HG03378 (cell line): ENCODE data around the gene OXA1L.
"Not testable (repeated sequence)": the region's sequence is repeated elsewhere in the genome, so short reads cannot be mapped to it uniquely, and the experiment has no call there.

ENCODE experiments used
- ATAC-seq: cut with Tn5 transposase; IDR thresholded peaks from one replicate; pipeline ENCODE4 v1.9.1; 2021; ENCODE audit warnings: mild to moderate bottlenecking, moderate library complexity; ENCODE audit not compliant: unreplicated experiment

OXA1L gene

DNA sequence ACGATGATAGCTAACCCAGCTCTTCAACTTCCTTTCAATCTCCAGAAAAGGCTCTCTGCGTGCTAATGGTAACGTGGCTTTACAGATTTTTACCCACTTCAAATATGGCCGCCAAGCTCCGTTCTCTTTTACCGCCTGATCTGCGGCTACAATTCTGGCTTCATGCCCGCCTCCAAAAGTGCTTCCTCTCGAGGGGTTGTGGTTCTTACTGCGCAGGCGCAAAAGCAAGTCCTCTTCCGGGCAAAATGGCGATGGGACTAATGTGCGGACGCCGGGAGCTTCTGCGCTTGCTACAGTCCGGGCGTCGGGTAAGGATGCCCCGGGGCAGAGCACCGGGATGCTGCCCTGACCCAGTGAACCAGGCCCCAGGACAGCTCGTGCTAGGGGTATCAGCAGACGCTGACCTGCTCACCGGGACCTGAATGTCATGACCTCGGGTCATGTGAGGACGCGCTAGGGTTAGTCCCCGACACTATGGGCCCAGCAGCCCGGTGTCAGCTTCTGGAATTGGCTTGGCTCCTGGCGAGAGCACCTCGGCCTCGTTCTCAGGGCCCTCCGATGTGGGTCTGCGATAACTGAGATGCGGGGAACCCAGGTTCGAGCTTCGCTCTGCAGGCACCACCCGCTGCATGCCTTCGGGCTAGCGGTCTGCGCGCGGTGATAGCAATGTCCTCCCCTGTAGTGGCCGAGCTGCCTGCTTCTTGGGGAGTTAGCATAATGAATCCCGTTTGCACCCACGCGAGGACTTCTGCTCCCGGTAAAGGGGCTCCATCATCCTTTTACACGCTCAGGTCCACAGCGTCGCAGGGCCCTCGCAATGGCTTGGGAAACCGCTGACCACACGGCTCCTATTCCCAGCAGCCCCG lies at the start of gene OXA1L:
OXA1L (plus strand) TSS at position 232 of the 866 bp plus-strand sequence; CDS start at position 246, 14 bp downstream.
- peak; percentile 79 for ATAC-seq

DNA sequence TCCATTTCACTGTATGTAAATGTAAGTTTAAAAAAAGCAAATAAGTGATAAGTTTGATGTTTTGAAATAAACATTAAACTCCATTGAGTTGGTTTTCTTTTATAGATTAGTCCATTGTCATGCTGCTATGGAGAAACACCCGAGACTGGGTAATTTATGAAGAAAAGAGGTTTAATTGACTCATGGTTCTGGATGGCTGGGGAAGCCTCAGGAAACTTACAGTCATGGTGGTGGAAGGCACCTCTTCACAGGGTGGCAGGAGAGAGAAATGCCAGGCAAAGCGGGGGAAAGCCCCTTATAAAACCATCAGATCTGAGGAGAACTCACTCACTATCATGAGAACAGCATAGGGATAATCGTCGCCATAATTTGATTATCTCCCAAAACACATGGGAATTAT lies 48.4 kb upstream of the OXA1L start:
- ATAC-seq, result no peak

DNA sequence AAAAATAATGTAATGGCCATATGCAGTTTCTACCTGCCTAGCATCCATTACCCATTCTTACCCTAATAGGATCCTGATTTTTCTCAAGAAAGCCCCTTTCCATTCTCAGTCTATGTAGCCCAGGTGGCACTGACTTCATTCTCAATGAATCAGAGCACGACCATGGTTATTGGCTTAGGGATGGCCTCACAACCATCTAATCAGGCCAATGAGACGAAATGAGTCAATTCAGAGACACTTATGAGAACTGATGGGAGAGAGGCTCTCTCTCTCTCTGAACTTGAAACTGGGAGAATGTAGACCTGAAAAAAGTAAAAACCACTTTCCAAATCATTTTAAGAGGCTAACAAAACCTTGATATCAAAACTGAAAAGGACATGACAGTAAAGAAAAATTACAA lies 45.3 kb upstream of the OXA1L start:
- ATAC-seq, result no peak

DNA sequence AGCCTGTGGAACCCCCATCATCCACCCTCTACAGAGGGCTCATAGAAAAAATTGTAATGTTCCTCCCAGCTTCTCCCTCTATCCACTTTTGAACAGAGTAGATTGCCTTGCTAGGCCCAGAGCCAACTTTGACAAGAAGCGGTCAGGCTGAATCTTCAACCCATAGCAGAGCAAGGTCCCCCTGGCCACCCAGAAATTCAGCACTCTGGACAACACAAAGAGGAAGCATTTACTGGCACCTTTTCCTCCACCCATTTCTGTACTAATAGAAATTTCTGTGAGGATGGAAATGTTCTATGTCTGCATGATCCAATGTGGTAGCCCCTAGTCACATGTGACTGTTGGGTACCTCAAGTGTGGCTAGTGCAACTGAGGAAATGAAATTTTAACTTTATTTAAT lies 42.7 kb upstream of the OXA1L start:
- ATAC-seq, result no peak

DNA sequence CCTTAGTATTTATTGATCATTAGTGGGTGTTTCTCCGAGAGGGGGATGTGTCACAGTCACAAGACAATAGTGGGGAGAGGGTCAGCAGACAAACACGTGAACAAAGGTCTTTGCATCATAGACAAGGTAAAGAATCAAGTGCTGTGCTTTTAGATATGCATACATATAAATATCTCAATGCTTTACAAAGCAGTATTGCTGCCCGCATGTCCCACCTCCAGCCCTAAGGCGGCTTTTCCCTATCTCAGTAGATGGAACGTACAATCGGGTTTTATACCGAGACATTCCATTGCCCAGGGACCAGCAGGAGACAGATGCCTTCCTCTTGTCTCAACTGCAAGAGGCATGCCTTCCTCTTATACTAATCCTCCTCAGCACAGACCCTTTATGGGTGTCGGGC lies 41.6 kb upstream of the OXA1L start:
- ATAC-seq, result not testable (repeated sequence)

DNA sequence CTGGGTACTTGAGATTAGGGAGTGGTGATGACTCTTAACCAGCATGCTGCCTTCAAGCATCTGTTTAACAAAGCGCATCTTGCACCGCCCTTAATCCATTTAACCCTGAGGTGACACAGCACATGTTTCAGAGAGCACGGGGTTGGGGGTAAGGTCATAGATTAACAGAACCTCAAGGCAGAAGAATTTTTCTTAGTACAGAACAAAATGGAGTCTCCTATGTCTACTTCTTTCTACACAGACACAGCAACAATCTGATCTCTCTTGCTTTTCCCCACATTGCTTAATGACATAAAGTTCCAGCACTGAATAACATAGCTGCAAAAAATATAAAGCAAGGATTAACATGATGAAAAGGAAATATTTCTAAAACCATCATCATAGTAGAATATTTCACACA lies 41.1 kb upstream of the OXA1L start:
- not testable (repeated sequence) for ATAC-seq

DNA sequence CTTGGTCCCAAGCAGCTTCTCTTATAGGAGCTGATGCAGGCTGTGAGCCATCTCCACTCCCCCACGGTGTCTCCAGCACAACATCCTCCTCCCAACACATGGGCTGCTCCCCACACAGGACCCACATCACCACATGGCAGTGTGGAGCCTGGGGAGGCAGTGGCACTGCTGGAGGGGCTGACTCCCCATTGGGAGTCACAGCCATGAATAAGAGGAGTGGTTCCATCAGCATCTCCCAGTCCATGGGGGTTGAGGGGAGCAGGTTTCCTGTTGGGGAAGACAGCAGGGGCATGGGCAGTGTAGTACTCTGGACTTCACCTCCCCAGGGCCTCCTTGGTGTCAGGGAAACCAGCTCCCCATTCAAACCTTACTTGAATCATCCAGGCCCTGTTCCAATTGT lies 40.5 kb upstream of the OXA1L start:
- ATAC-seq, result no peak

DNA sequence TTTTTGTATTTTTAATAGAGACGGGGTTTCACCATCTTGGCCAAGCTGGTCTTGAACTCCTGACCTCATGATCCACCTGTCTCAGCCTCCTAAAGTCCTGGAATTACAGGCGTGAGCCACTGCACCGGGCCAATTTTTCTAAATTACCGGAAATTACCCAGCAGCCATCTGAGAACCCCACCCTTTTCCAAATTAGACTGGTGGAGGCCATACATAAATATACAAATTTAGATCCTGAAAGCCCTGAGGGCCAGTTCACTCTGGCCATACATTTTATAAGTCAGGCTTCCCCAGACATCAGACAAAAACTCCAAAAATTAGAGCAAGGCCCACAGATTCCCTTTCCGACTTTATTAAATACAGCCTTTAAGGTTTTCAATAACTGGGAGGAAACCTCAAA lies 34.4 kb upstream of the OXA1L start:
- ATAC-seq, result not testable (repeated sequence)

DNA sequence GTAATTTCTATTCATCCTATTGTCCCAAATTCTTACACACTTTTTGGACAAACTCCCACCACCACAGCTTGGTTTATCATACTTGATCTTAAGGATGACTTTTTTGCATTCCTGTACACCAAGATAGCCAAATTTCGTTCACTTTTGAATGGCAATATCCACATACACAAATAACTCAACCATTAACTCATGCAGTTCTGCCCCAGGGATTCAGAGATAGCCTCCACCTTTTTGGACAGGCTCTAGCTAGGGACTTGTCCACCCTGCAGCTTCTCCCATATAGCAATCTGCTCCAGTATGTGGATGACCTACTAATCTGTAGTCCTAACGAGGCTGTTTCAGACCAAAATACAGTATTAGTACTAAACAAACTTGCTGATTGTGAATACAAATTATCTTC lies 32.7 kb upstream of the OXA1L start:
- no peak for ATAC-seq

DNA sequence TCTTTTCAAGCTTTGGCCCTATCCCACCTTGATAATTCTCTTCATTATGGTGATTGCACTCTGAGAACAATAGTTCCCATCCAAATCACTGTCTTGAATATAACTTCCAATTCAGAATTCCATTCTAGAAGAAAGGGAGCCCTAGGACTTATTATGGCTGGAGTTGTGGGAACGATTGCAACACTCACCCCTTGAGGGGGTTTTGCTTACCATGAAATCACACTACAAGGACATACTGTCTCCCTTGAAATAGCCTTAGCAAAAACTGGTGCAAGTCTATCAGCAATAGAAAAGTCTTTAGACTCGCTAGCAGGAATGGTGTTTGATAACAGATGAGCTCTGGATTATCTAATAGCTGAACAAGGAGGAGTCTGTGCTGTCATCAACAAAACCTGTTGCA lies 31.4 kb upstream of the OXA1L start:
- ATAC-seq, result no peak

DNA sequence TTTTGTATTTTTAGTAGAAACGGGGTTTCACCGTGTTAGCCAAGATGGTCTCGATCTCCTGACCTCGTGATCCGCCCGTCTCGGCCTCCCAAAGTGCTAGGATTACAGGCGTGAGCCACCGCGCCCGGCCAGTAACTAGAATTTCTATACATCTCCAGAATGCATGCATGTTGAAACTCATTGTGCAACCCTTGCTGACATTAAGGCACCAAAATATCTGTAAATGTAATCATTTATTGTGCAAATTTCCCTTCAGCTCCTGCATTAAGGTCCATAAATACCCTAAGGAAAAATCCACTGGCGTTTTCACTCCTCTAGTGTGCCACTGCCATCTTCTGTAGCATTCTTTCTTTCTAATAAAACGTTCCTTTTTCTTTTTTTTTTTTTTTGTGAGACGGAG lies 30.1 kb upstream of the OXA1L start:
- ATAC-seq, result not testable (repeated sequence)

DNA sequence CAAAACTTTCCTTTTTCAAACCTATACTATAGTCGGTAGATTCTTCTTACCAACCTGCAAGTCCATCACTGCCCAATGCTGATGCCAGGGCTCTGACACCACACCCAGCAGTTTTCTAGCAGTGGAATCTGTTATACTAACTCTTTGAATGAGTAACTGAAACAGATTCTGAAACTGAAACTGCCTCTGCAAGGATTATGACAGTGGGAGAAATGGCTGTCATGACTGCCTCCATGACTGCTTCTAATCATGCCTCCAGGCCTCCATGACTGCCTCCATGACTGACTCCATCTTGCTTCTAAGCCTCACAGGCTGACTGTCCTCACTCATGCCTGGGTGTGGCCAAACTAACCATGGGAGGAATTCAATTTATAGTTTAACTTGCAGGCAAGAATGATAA lies 29.4 kb upstream of the OXA1L start:
- ATAC-seq, result peak; percentile 84

DNA sequence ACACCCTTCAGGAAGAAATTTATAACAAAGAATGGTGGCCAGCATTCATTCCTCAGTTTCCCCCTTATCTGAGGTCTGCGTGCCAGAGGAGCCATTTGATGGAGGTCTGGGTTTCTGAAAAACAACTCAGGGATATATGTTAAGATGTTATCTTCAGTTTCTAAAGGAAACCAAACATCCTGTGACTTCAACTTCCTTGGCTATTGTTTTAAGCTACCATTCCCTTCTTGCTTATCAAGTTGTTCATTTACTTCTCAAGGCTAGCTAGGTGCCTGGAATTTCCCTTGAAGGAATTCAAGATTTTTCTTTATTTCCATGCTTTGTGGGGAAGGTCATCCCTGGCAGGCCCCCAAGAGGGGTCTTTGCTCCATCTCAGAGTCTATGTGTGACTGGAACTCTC lies 27.1 kb upstream of the OXA1L start:
- ATAC-seq, result no peak

DNA sequence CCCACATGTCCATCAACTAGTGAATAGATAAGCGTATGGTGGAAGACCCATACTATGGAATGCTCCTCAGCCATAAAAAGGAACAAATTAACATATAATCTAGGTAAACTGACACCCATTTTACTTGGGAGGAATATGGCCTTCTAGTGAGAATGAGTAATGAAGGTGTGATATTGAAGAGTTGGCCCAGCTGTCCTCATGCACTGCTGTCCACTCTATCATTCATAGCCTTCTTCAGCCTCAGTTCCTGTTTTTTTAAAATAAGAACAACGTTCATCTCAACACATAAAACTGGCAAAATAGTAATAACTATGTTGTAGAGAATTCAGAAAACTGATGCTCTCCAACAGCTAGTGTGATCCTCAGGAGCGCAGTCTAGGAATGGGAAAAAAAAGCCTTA lies 26.5 kb upstream of the OXA1L start:
- ATAC-seq, result no peak

DNA sequence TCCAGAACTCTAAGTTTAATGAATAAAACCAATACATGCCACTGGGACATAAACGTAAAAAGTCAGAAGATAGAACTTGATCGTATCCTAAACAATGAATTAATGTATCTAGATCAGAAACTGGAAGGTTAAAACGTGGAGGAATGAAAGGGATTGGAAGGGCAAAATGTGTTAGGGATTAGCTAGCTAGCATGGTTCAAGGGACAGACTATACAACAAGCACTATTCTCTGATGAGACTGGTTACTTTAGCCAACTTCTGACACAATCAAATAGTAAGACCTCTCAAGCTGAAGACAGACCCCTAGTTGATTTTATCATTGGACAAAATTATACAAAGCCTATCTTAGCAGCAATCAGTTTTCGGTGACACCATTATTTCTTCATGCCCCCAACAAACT lies 18.7 kb upstream of the OXA1L start:
- no peak for ATAC-seq

DNA sequence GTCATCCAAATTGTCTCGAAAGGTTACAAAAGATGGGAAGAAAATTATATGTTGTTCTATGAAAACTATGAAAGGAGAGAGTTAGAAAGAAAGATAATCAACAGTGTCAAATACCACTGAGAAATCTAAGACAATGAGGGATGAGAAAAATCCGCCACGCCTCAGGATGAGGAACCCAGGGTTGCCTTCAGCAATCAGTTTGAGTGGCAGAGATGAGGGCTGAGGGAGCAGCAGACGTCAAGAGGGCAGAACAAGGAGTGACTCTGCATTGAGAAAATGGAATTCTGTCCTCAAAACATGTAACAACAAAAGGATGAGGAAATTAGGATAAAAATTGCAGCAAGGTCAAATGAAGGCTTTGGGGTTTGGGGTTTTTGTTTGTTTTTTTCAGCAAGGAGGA lies 18.3 kb upstream of the OXA1L start:
- ATAC-seq, result no peak

DNA sequence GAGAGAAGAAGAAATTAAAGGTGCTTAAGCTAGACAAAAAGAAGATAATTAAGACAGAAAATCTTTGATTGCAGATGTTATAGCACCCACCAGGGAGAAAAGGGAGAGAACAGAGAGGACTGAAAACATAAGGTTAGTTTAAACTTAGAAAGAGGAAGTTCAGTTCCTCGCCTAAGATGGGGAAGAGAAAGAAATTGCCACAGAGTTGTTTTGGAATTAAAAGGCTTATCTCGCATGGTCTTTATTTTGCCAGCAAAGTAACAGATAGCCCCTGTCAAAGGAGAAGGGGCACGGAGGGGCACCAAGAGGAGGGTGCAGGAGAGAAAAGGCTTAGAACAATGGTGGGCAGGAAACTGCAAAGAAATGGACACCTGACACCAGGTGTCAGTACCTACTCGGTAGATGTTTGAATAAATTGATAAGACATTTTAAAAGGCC lies 17.8 kb upstream of the OXA1L start:
- ATAC-seq, result no peak

DNA sequence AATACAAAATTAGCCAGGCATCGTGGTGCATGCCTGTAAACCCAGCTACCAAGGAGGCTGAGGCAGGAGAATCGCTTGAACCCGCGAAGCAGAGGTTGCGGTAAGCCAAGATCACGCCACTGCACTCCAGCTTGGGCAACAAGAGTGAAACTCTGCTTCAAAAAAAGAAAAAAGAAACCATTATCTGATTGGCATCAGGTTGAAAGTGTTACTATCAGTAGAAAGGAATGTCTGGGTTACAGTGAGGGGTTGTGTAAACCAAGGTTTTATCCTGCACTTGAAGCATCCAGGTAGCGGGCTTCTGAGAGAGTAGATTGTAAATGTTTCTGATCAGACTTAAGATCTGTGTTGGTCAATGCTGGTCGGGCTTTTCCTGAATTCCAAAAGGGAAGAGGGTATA lies 14.1 kb upstream of the OXA1L start:
- no peak for ATAC-seq

DNA sequence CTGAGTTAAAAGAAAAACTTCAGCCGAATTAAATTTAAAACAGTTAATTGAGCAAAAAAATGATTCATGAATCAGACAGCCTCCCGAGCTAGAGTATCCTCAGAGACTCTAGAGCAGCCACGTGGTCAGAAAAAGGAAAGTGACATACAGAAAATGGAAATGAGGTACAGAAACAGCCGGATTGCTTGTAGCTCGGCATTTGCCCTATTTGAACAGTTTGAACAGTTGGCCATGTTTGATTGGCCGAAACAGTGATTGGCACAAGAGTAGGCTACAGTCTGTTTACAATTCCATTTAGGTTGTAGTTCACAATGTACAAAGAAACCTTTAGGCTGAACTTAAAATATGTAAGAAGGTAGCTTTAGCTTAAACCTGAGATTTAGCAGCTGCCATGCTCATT lies 12.9 kb upstream of the OXA1L start:
- ATAC-seq, result no peak

DNA sequence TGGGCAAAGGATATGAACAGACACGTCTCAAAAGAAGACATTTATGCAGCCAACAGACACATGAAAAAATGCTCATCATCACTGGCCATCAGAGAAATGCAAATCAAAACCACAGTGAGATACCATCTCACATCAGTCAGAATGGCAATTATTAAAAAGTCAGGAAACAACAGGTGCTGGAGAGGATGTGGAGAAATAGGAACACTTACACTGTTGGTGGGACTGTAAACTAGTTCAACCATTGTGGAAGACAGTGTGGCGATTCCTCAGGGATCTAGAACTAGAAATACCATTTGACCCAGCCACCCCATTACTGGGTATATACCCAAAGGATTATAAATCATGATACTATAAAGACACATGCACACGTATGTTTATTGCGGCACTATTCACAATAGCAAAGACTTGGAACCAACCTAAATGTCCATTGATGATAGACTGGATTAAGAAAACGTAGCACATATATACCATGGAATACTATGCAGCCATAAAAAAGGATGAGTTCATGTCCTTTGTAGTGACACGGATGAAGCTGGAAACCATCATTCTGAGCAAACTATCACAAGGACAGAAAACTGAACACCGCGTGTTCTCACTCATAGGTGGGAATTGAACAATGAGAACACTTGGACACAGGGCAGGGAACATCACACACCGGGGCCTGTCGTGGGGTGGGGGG lies 8.4 kb upstream of the OXA1L start:
- not testable (repeated sequence) for ATAC-seq

DNA sequence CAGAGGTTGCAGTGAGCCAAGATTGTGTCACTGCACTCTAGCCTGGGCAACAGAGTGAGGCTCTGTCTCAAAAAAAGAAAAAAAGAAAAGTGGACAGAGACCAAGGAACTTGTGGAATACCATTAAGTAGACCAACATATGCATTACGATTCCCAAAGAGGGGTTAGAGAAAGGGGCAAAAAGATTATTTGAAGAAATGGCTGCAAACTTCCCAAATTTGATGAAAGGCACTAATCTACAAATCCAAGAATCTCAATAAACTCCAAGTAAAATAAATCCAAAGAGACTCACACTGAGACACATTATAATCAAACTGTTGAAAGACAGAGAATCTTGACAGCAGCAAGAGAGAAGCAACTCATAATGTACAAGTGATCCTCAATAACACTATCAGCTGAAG lies 4.8 kb upstream of the OXA1L start:
- ATAC-seq, result no peak

DNA sequence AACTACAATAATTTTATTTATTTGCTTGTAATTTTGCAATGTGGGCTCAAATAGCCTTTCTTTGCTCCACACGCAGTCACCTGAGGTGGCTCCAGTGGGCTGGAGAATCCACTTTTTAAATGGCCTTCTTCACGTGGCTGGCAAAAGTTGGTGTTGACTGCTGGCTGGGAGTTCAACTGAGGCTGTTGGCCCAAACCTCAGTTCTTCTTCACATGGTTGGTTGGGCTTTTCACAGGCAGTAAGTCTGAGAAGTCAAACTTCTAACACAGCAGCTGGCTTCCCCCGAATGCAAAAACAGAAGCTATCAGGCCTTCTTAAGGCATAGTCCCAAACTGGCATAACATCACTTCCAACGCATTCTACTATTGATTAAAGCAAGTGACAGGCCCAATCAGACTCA lies 2.1 kb upstream of the OXA1L start:
- no peak for ATAC-seq

DNA sequence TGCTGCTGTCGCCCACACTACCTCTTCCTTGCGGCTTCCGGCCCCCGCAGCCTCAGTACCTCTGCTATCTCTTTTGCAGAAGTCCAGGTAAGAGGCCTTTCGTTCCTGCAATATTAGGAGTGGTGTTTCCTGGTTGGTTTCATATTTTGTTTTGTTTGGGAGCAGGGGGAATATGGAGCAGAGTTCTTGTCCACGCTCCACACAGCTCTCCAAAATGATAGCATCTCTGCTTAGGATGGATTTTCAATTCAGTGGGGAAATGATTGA lies 768 bp downstream of the OXA1L start:
- ATAC-seq, result peak; percentile 7
